Tibial artery (tissue), 4 donors: ENCODE data around the gene MAP3K20.

ENCODE experiments used
- DNase-seq, 2 donors: peaks; one replicate each; pipeline ENCODE4 v3.0.0-alpha.2; 2019
- H3K27ac ChIP-seq, 2 donors: fragments of 200-600 bp; sonication (generic) in 1 of 2; 1 replicate in 1 of 2; 2 replicates in 1 of 2; pipeline ENCODE4 v1.5.1; 2018 to 2019; ENCODE audit warnings: mild to moderate bottlenecking in 1 of 2
- H3K27me3 ChIP-seq, 2 donors: fragments of 200-600 bp; sonication (generic) in 1 of 2; one replicate each; pipeline versions ENCODE4 v1.5.1 to v1.6.0; 2016 to 2019
- H3K36me3 ChIP-seq, 3 donors: fragments of 200-600 bp; sonication (generic) in 2 of 3; one replicate each; pipeline ENCODE4 v1.5.1; 2016 to 2019; ENCODE audit warnings: mild to moderate bottlenecking in 2 of 3
- H3K4me1 ChIP-seq, 4 donors: fragments of 200-600 bp; sonication (generic) in 2 of 4; 1 replicate in 3 of 4; 2 replicates in 1 of 4; pipeline ENCODE4 v1.5.1; 2016 to 2019
- H3K4me3 ChIP-seq, 2 donors: fragments of 200-600 bp; sonication (generic) in 1 of 2; 1 replicate in 1 of 2; 2 replicates in 1 of 2; pipeline ENCODE4 v1.5.1; 2018 to 2019; ENCODE audit warnings: mild to moderate bottlenecking in 2 of 2
- H3K9me3 ChIP-seq, 3 donors: fragments of 200-600 bp; sonication (generic) in 1 of 3; one replicate each; pipeline ENCODE4 v1.5.1; 2016 to 2019
- intact Hi-C: fragments of 100-400 bp; cut with DNase I; formaldehyde crosslinking; loops from one replicate; pipeline ENCODE4 v1.15.0; 2023; ENCODE audit warnings: low total_unique reads
- TF ChIP-seq, protein P1 (sequence below), 2 experiments: fragments of 200-600 bp in 1 of 2; fragments of 450-650 bp in 1 of 2; IDR thresholded peaks; one replicate each; pipeline ENCODE4 v1.5.1; 2017 to 2019; ENCODE audit warnings: antibody characterized with exemption in 2 of 2, mild to moderate bottlenecking in 1 of 2, moderate library complexity in 1 of 2

Gene MAP3K20

DNA sequence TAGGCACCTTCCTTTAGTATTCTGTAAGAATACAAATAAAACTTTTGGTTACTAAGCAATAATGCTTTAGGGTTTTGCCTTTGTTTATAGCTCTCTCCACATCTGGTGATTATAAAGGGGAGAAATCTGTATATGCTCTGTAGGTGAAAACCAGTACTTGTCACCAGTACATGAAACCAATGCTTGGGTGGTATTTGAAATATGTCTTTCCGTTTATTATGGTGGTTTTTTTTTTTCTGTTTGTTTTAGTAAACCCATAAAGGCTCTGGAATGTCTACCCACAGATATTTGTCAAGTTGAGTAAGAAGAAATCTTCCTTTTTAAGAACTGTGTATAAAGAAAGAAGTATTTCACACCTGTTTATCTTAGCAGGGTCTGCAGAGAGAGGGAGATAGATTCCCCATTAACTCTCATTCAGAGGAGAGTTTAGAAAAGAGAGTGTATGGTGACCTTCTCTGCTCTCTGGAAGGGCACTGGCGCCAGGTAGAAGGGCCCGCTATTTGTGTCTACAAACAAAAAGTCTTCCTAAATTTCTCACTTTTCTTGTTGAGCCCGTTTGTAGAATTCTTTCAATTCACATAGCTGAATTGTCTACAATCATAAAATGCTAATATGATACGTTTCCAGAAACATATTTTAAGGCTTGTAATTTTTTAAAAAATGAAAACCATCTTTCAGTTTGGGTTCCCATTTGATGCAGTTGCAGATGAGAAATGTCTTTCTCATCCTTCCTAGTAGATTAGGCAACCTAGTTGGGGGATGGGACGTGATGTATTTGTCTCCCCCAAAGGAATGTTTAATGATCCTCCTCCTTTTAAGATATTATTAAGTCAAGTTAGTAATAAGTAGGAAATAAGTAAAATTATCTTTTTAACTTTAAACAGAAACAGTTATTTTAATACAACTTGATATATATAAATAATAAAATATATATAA lies 33.9 kb downstream of the MAP3K20 start:
- TF ChIP-seq, protein P1, sequence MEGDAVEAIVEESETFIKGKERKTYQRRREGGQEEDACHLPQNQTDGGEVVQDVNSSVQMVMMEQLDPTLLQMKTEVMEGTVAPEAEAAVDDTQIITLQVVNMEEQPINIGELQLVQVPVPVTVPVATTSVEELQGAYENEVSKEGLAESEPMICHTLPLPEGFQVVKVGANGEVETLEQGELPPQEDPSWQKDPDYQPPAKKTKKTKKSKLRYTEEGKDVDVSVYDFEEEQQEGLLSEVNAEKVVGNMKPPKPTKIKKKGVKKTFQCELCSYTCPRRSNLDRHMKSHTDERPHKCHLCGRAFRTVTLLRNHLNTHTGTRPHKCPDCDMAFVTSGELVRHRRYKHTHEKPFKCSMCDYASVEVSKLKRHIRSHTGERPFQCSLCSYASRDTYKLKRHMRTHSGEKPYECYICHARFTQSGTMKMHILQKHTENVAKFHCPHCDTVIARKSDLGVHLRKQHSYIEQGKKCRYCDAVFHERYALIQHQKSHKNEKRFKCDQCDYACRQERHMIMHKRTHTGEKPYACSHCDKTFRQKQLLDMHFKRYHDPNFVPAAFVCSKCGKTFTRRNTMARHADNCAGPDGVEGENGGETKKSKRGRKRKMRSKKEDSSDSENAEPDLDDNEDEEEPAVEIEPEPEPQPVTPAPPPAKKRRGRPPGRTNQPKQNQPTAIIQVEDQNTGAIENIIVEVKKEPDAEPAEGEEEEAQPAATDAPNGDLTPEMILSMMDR (IDR thresholded peaks at IDR 0.05) = no peak
- Histone ChIP-seq H3K9me3 (peaks cover 0 to 4% (median 0%) of the 10 kb centered on the region in 3 donors), H3K4me1 (peaks cover 0 to 31% (median 13%) of the 10 kb centered on the region in 4 donors), H3K27ac (peak overlapping the region in 1 of 2 donors; percentile 65), H3K27me3 (no peaks in the 10 kb centered on the region), H3K4me3 (no peak overlapping the region), H3K36me3 (no peaks in the 10 kb centered on the region)
- intact Hi-C loops = no loop called here
- DNase-seq = no peak

DNA sequence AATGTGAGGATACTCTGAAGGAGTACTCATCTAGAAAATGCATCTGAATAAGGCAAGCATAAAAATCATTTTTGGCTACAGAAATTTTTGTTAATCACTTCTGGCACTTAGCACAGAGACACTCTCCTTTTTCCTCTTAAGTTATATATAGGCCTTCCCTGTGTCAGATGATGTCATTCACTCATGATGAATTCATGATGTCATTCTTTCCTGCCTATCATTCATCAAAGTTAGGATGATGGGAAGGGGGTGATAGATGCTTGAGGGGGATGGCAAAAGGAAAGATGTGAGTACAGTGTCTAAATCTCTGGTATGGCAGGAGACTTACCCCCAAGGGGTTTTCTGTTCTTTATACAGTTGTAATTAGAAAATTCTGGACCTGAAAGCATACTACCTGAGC lies 42.0 kb downstream of the MAP3K20 start:
- intact Hi-C loops = no loop called here
- H3K4me1 ChIP-seq = peaks cover 0 to 35% (median 13%) of the 10 kb centered on the region in 4 donors
- no peak for DNase-seq
- no peaks in the 10 kb centered on the region for H3K27me3 ChIP-seq
- H3K27ac ChIP-seq = no peak overlapping the region
- no peak overlapping the region for H3K4me3 ChIP-seq
- H3K36me3 ChIP-seq = no peaks in the 10 kb centered on the region
- H3K9me3 ChIP-seq = no peaks in the 10 kb centered on the region
- TF ChIP-seq, protein P1 (IDR thresholded peaks at IDR 0.05) = no peak

DNA sequence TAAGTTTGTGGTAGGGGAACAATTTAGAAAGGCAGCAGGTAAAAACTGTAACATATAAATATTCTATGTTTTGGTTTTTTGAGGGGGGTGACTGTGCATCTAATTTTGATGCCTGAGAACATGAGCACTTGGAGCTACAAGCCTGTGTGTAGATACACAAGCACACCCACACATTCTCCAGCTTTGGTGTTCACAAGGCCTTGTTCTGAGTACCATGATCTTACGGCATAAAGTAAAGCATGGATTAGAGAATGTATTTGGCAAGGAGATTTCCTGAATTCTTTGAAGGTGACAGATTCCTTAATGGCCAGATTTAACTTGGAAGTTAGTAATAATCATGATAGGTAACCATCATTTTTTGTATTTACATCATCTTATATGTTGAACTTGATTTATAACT lies 42.7 kb downstream of the MAP3K20 start:
- H3K36me3 ChIP-seq = no peaks in the 10 kb centered on the region
- TF ChIP-seq, protein P1 (IDR thresholded peaks at IDR 0.05) = no peak
- no peak for DNase-seq
- no peaks in the 10 kb centered on the region for H3K27me3 ChIP-seq
- H3K9me3 ChIP-seq = no peaks in the 10 kb centered on the region
- H3K4me1 ChIP-seq = peaks cover 0 to 39% (median 18%) of the 10 kb centered on the region in 4 donors
- intact Hi-C loops = no loop called here
- H3K4me3 ChIP-seq = no peak overlapping the region
- H3K27ac ChIP-seq = no peak overlapping the region

DNA sequence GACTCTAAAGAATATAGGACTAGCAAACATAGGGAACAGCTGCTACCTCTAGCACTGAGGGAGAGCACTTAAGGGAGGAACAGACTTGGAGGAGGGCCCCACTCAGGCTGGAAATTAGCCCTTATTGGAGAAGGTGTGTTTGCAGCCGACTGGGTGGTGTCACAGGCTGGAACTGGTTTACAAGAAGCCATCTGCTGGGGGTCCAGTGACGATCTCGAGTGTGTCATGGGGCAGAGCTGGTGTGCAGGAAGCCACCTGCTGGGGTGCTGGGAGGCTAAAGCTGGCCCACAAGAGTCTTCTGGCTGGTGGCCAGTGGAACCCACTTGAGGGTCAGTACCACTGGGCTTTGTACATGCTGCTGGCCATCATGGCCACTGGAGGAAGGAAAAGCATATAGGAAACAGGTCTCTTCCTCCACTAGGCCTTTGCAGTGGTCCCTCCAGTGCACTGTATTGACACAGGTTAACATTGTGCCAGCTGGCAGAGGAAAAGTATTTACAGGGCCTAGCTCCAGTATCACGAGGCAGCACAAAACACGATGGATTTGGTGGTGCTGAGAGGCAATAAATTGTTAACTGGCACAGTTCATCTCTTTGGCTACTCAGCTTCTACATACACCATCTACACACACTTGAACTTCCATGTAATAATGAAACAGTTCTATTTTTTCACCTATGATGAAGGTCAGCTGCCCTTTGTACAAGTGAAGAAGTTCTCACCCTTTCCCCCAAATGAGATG lies 43.6 kb downstream of the MAP3K20 start:
- Histone ChIP-seq H3K4me3 (no peak overlapping the region), H3K9me3 (no peaks in the 10 kb centered on the region), H3K27ac (peak overlapping the region; percentile 44 to 61), H3K36me3 (no peaks in the 10 kb centered on the region), H3K4me1 (peaks cover 0 to 46% (median 26%) of the 10 kb centered on the region in 4 donors), H3K27me3 (no peaks in the 10 kb centered on the region)
- DNase-seq = peak; percentile 73 to 78
- intact Hi-C loops = no loop called here
- TF ChIP-seq, protein P1 (IDR thresholded peaks at IDR 0.05) = no peak

DNA sequence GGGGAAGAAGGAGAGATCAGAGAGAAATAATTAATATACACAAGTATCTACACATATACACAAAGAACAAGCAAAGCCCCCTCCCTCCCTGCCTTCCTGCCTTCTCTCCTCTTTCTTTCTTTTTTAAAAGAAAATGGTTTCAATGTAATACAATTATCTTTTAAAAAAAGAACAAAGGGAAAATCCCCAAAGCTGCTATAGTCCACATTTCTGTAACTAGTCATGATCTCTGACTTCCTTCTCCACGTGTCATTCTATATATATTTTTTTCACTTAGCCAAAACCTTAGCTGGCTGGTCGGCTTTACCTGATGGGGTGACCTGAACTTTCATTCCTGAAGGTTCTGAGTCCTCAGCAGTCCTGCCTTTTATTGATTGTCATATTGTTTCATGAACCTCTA lies 44.3 kb downstream of the MAP3K20 start:
- H3K36me3 ChIP-seq = no peaks in the 10 kb centered on the region
- H3K9me3 ChIP-seq = no peaks in the 10 kb centered on the region
- TF ChIP-seq, protein P1 (IDR thresholded peaks at IDR 0.05) = no peak
- H3K4me1 ChIP-seq = peaks cover 0 to 54% (median 32%) of the 10 kb centered on the region in 4 donors
- H3K27ac ChIP-seq = peak overlapping the region; percentile 44 to 61
- no peak overlapping the region for H3K4me3 ChIP-seq
- H3K27me3 ChIP-seq = no peaks in the 10 kb centered on the region
- intact Hi-C loops = no loop called here
- no peak for DNase-seq
